Adrenal gland (tissue), 12 donors: ENCODE results near the gene DHCR24. TPM values are rescaled to one million over a fixed set of nuclear protein-coding genes. Genes with fewer than 3 reads are reported as not detected.

ENCODE experiments used
- DNase-seq, 7 donors: peaks; one replicate each; pipeline ENCODE4 v3.0.0-alpha.2; 2019 to 2020
- H3K27ac ChIP-seq, 5 donors: fragments of 200-600 bp; sonication (generic) in 4 of 5; 1 replicate in 3 of 5; 2 replicates in 2 of 5; pipeline versions ENCODE4 v1.5.1 to v1.8.0; 2016 to 2020; ENCODE audit warnings: mild to moderate bottlenecking in 1 of 5
- H3K27me3 ChIP-seq: fragments of 200-600 bp; 2 replicates; pipeline ENCODE4 v1.8.0; 2021
- H3K36me3 ChIP-seq, 2 donors: fragments of 200-600 bp; replicated peaks in 1 of 2; 1 replicate in 1 of 2; 2 replicates in 1 of 2; pipeline versions ENCODE4 v1.5.1 to v1.8.0; 2018 to 2022
- H3K4me1 ChIP-seq, 2 donors: fragments of 200-600 bp; replicated peaks in 1 of 2; 1 replicate in 1 of 2; 2 replicates in 1 of 2; pipeline versions ENCODE4 v1.5.1 to v1.8.0; 2018 to 2021
- H3K4me3 ChIP-seq, 4 donors: fragments of 200-600 bp; sonication (generic) in 3 of 4; one replicate each; pipeline ENCODE4 v1.5.1; 2016 to 2018
- H3K9me3 ChIP-seq, 3 donors: fragments of 200-600 bp; sonication (generic) in 1 of 3; replicated peaks in 1 of 3; 1 replicate in 2 of 3; 2 replicates in 1 of 3; pipeline versions ENCODE4 v1.5.1 to v1.8.0; 2016 to 2021
- CTCF ChIP-seq, 6 experiments: fragments of 450-650 bp in 4 of 6; fragments of 200-600 bp in 2 of 6; sonication (generic) in 1 of 6; IDR thresholded peaks; 1 replicate in 5 of 6; 2 replicates in 1 of 6; pipeline versions ENCODE4 v1.5.1 to v1.8.0; 2016 to 2021; ENCODE audit warnings: antibody characterized with exemption in 6 of 6, mild to moderate bottlenecking in 2 of 6, moderate library complexity in 1 of 6
- POLR2A ChIP-seq, 2 donors: fragments of 450-650 bp; IDR thresholded peaks; one replicate each; pipeline ENCODE4 v1.6.1; 2017; ENCODE audit warnings: antibody characterized with exemption in 2 of 2, mild to moderate bottlenecking in 2 of 2, moderate library complexity in 1 of 2
- WGBS, 4 donors: extraction: QIAGEN DNeasy Blood & Tissue Kit in 2 of 4; methylation state at CpG; one replicate each; pipeline versions ENCODE4 v1.1.5 to v1.1.7; 2013 to 2017; 5-methylcytosine and 5-hydroxymethylcytosine counted together
- intact Hi-C, 2 donors: fragments of 100-400 bp; cut with DNase I; formaldehyde crosslinking; loops; one replicate each; pipeline versions ENCODE4 v1.14.1 to v1.15.0; 2022 to 2023
- polyA plus RNA-seq, 3 donors: library from polyadenylated mRNA; stranded (reverse); fragments of 200-250 nt in 2 of 3; fragments of 350-450 nt in 1 of 3; fragmentation: Illumina TruSeq in 1 of 3; extraction: RNeasy Lipid Tissue Mini Kit (QIAGEN cat#74804) in 1 of 3; gene quantifications; one replicate each; pipeline ENCODE4 v1.2.3, GENCODE V29; 2013 to 2014
- total RNA-seq, 9 donors: library from RNA; depleted of rRNA in 4 of 9; stranded (reverse); fragments of >200 nt in 4 of 9; fragments of 120-200 nt in 1 of 9; fragmentation: NEBNext Ultra II Directional in 1 of 9; extraction: Animal tissue kit (Norgen Biotek cat#: 25700) in 1 of 9; gene quantifications; one replicate each; pipeline versions ENCODE4 v1.1.0 to v1.2.4, GENCODE V29; 2013 to 2023
- donor health status: healthy with polysubstance abuse.
- donor health status: Bipolar disorder and iron deficiency.
- donor health status: DM: yes; HTN: yes; CAD: no.
- donor health status: DM: no; HTN: no; CAD: no.
- donor health status: DM: no; HTN: no; CAD: no.
- donor health status: DM: yes; HTN: yes; CAD: no.

Gene DHCR24
- total and polyA plus RNA-seq, 12 donors: 138 to 4,801 (median 2,741) TPM

- Histone ChIP-seq H3K9me3 (no peaks in the 10 kb centered on the region), H3K27ac (no peak overlapping the region), H3K27me3 (no peaks in the 10 kb centered on the region), H3K36me3 (no peaks in the 10 kb centered on the region), H3K4me1 (peaks cover 5 to 6% of the 10 kb centered on the region in 2 donors), H3K4me3 (no peak overlapping the region)
- TF ChIP-seq POLR2A (IDR thresholded peaks at IDR 0.05) (no peak), CTCF (IDR thresholded peaks at IDR 0.05) (no peak)
- WGBS, 4 donors: 30 to 41% (median 34%) methylated on average over 3 of the region's 3 CpGs
- DNase-seq: peak in 3 of 7 donors; percentile 16 to 39 (median 19)
- intact Hi-C loops: loop anchor here (5.0 to 10.0 kb wide), 2 partner anchors 137 to 315 kb away; no protein-coding TSS in a partner anchor
Observed at GRCh38 chr1:54809496-54810074, 77.4 kb downstream of the DHCR24 start.

GRCh38 chr1:54808443-54809207 lies 78.4 kb downstream of the DHCR24 start:
- Histone ChIP-seq H3K36me3 (no peaks in the 10 kb centered on the region), H3K27me3 (no peaks in the 10 kb centered on the region), H3K27ac (no peak overlapping the region), H3K9me3 (no peaks in the 10 kb centered on the region), H3K4me1 (peaks cover 10 to 11% of the 10 kb centered on the region in 2 donors), H3K4me3 (no peak overlapping the region)
- DNase-seq: peak in 3 of 7 donors; percentile 6 to 38 (median 22)
- intact Hi-C loops: loop anchor here (5.0 to 10.0 kb wide), 2 partner anchors 136 to 314 kb away; no protein-coding TSS in a partner anchor
- peak in 1 of 6 experiments; percentile 16 for TF ChIP-seq CTCF (IDR thresholded peaks at IDR 0.05)
- no peak for TF ChIP-seq POLR2A (IDR thresholded peaks at IDR 0.05)
- WGBS, 4 donors: 71 to 82% (median 74%) methylated on average over 10 to 12 of the region's 12 CpGs

- H3K36me3 ChIP-seq: no peaks in the 10 kb centered on the region
- no peak overlapping the region for H3K4me3 ChIP-seq
- H3K9me3 ChIP-seq: no peaks in the 10 kb centered on the region
- H3K27ac ChIP-seq: no peak overlapping the region
- H3K27me3 ChIP-seq: no peaks in the 10 kb centered on the region
- intact Hi-C loops: loop anchor here (2.0 to 10.0 kb wide), 3 partner anchors 135 to 313 kb away; no protein-coding TSS in a partner anchor
- WGBS, 4 donors: 80 to 89% (median 84%) methylated on average over 7 of the region's 7 CpGs
- H3K4me1 ChIP-seq: peaks cover 10 to 11% of the 10 kb centered on the region in 2 donors
- DNase-seq: peak in 2 of 7 donors; percentile 18 to 49
- no peak for TF ChIP-seq CTCF (IDR thresholded peaks at IDR 0.05)
- TF ChIP-seq POLR2A (IDR thresholded peaks at IDR 0.05): no peak
Observed at GRCh38 chr1:54807756-54808155, 79.2 kb downstream of the DHCR24 start.

GRCh38 chr1:54806931-54807611 lies 79.9 kb downstream of the DHCR24 start:
- Histone ChIP-seq H3K27ac (no peak overlapping the region), H3K4me3 (no peak overlapping the region), H3K9me3 (no peaks in the 10 kb centered on the region), H3K36me3 (no peaks in the 10 kb centered on the region), H3K27me3 (no peaks in the 10 kb centered on the region), H3K4me1 (peaks cover 10 to 11% of the 10 kb centered on the region in 2 donors)
- 81 to 89% (median 83%) methylated on average over 9 to 11 of the region's 11 CpGs for WGBS, 4 donors
- peak in 2 of 7 donors; percentile 17 to 33 for DNase-seq
- TF ChIP-seq POLR2A (IDR thresholded peaks at IDR 0.05) (no peak), CTCF (IDR thresholded peaks at IDR 0.05) (no peak)
- intact Hi-C loops: loop anchor here (2.0 to 10.0 kb wide), 3 partner anchors 134 to 312 kb away; no protein-coding TSS in a partner anchor
